ENCODE data around the gene HIPK2.

The HIPK2 gene

DNA sequence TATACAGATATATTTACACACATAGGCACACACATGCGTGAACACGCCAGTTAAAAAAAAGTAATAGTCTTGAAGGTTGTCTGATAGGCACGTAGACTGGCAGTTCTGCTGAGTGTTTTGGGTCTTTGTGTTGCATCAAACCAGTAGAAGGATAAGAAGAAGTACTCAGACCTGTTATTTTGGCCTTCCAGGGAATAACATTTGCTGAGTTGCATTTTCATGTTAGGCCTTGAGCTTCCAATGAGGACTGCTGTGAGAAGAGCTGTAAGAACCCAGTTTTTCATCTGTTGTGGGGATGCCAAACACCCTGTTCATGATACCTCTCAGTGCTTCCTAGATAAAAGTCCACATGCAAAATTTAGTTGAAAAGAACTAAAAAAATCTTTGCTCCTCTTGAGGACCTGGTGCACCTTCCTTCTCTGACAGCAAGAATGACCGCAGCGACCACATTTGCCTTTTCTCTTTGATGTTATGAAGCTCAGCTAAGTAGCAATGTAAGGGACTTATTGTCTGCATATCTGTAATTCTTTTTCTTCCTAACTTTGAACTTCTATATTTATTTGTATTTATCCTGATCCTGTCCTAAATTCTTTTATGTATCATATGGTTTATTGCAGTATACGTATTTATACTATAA is 27.2 kb downstream of the HIPK2 start:
- no peak for DNase-seq

DNA sequence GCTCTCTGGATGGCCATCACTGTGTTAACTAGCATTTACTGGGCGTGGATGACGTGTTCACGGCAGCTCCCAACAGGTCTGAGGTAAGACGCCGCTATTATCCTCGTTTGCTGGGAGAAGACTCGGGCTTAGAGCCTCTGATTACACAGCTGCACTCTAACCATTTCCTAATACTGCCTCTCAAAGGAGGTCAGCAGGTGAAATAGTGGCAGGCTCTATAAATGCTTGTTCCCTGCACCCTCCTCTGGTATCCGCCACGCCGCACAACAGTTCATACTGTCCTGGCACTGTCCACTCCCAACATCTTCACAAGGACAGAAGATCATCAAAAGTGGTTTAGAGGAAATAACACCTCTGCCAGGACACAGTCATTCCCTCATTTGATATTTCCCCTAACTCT is 28.3 kb downstream of the HIPK2 start:
- DNase-seq, result no peak

- no peak for DNase-seq
Observed at GRCh38 chr7:139748941-139749340, 28.9 kb downstream of the HIPK2 start.

DNA sequence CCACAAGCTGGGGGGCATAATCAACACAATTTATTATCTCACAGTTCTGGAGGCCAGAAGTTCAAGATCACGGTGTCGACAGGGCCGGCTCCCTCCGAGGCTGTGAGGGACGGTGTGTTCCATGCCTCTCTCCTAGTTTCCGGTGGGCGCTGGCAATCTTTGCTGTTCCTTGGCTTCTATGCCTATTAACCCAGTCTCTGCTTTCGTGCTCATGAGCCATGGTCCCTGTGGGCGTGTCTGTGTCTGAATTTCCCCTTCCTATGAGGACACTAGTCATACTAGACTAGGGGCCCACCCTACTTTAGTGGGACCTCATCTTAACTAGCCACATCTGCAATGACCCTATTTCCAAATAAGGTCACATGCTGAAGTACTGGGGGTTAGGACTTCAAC is 29.4 kb downstream of the HIPK2 start:
- no peak for DNase-seq

- no peak for DNase-seq
Observed at GRCh38 chr7:139747662-139748372, 30.0 kb downstream of the HIPK2 start.

DNA sequence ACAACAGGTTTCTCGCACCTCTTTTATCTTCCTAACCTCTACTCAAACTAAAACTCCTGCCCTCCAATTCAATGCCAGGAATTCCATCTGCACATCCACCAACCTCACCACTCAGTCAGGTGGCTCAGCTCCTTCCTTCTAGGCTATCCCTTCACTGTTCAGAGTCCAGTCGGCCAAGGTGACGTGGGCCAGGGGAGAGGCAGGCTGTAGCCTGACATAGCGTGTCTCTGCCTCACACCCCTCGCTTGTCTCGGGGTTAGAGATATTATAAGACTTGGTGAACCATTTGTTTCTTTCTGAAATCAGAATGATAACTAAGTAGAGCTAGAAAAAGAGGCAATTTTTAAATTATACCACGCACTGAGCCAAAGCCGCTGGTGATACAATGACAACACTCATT is 31.1 kb downstream of the HIPK2 start:
- DNase-seq, result no peak

DNA sequence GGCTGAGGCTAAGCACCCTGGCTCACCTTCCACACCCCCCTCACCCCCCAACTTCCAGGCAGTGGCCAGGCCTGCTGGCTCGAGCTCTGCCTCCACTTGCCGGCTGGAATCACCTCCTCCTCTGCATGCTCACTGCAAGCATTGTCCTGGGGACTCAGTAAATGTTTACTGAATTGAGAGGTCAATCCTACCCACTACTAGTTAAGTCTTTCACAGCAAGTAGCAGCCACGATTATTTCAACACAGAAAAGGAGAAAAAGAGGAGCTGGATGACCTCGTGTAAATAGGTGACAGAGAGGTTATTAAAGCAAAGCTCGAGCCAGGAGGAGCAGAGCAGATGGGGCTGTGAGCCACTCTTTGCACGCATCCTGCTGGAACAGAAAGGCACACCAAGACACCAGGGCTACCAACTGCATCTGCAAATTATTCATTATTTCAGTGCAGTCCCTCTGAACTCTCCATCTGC is 32.1 kb downstream of the HIPK2 start:
- peak in 1 of 2 experiments; percentile 20 for DNase-seq

- DNase-seq, result no peak
Observed at GRCh38 chr7:139744768-139745677, 32.8 kb downstream of the HIPK2 start.

DNA sequence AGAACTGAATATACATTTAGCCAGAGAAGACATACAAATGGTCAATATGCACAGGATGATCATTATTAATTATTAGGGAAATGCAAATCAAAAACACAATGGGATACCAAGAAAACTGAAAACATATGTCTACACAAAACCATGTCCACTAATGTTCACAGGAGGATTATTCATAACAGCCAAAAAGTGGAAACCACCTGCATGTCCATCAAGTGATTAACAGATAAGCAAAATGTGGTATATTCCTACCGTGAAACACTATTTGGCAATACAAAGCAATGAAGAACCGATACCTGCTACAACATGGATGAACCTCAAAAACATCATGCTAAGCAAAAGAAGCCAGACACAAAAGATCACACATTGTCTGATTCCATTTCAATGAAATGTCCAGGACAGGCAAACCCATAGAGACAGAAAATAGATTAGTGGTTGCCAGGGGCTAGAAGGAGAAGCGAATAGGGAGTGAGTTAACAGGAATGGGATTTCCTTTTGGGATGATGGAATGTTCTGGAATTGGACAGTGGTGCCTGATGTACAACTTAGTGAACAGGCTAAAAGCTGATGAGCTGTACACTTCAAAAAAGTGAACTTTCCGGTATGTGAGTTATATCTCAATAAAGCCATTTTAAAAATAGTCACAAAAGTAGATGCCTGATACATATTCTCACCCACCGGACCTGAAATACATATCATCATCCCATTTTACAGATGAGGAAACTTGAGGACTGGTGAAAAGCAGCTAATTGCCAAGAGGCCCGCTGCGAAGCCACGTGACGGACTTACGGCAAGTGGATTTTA is 33.6 kb downstream of the HIPK2 start:
- no peak for DNase-seq

- DNase-seq, result no peak
Observed at GRCh38 chr7:139743267-139743966, 34.4 kb downstream of the HIPK2 start.

DNA sequence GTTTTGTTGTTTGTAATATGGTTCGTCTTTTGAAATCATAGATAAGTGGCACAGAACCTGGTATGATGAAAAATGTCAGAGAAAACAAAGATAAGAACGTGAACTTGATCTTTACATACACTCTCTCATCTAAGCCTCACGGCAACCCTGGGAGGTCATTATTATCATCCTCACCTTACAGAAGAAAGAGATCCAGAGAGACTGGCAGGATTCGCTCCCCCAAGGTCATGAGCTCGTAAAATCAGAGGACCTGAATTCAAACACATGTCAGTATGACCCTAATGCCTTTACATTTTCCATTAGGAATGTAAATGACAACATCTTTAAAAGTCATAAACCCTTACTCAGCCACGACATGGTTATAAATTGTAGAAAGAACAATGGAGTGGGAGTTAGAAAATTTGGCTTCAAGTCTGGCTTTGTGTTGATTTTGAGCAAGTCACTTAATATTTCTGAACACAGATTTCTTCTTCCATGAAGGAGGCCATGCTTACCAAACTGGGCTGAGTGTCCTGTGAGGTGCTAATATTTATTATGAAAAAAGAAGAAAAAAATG is 35.9 kb downstream of the HIPK2 start:
- DNase-seq, result no peak

- DNase-seq, result no peak
Observed at GRCh38 chr7:139741239-139741638, 36.6 kb downstream of the HIPK2 start.

GRCh38 chr7:139739863-139740597 is 37.8 kb downstream of the HIPK2 start:
- peak in 1 of 2 experiments; percentile 44 for DNase-seq

DNA sequence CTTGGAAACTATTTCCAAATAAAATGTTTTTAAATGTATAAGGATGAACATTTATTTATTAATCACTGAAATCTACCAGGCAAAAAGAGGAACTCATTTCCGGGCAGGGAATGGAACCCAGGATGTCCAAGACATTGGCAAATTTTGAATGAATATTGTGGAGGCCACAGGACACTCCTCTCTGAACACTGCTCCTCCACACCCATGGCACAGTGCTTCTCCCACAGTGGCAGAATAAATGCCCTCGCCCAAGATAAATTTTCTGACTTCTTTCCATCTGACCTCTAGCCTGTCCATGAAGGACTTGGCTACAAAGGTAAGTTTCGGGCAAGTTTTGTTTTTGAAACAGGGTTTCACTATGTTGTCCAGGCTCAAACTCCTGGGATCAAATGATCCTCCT is 39.0 kb downstream of the HIPK2 start:
- DNase-seq, result no peak

- no peak for DNase-seq
Observed at GRCh38 chr7:139738101-139738489, 39.7 kb downstream of the HIPK2 start.

- DNase-seq, result no peak
Observed at GRCh38 chr7:139737221-139738100, 40.3 kb downstream of the HIPK2 start.

DNA sequence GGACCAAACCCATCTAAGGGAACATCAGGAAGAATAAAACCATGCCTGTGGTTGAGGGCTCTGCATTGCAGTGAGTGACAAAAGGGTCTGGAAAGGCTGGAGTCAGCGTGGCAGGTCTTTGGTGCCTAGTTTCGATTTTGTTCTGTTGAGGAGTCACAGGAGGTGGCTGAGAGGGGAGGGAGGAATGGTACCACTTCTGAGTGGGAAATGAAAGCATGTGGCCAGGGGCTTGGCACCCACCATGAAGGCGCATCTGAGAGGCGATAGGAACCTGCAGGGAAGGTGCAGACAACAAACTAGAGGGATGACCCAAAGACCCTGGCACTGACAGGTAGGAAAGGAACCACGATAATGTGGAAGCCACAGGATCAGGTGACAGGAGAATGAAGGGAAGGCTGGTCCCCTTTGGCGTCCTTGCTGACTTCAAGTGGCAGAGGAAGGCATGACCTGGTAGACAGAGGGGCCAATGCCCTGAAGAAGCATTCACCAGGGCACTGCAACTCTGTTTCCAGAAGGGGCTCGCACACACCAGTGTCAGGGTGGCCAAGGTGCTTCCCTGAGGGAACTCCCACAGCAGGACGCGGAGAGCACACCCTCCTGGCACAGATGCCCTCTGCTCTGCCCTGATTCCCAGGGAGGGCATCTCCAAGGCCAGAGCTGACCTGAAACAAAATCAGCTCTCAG is 41.7 kb downstream of the HIPK2 start:
- no peak for DNase-seq

DNA sequence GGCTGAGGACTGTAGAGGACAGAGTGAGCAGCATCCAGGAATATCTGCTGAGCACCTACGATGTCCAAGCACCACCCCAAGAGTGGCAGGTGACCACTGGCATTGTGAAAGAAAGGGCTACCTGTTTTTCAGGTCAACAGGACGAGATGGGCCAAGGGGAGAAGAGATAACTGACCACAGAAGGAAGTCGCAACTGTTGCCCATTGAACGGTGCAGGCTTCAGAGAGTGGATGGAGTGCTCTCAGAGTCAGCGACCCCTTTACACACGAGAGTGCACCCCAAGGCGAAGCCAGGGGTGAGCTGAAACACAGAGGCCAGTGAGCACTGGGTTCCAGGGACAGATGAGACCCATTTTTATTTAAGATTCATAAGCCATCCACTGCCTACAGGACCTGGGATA is 42.3 kb downstream of the HIPK2 start:
- no peak for DNase-seq

DNA sequence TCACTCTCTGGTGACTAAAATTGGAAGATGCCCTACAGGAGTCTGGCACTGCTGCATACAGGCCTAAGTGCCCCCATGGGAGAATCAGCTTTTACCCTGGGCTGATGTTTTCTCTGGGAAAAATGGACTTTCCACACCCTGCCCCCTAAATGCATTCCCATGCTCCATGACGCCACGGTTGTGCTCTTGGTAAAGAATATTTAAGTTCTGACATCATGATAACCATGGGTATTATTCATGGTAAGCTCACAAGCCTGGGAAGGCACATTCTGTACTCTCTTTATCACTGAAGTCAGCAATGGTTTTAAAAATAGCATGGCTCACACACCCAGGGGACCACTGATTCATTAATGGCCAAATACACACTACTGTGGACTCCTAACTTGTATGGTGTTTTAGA is 43.4 kb downstream of the HIPK2 start:
- DNase-seq, result no peak
